ENCODE data around the gene SULT1A3. TPM values are rescaled to one million over a fixed set of nuclear protein-coding genes. Genes with fewer than 3 reads are reported as not detected.

SULT1A3 gene
- total RNA-seq, 1 donor from 2014 or later: 2.2 TPM

Other genes starting within 250 kb of the SULT1A3 start
- 61.2 and 72.2 TPM in 2 replicates for gene TMEM219, start 237.2 kb upstream of the SULT1A3 start, total RNA-seq
- gene TAOK2, start 225.4 kb upstream of the SULT1A3 start, total RNA-seq: 61.2 and 86.1 TPM in 2 replicates
- 3.6 and 4.1 TPM in 2 replicates for gene HIRIP3, start 203.6 kb upstream of the SULT1A3 start, total RNA-seq
- 14.4 and 15.7 TPM in 2 replicates for gene INO80E, start 203.0 kb upstream of the SULT1A3 start, total RNA-seq
- gene DOC2A, start 188.2 kb upstream of the SULT1A3 start, total RNA-seq: under 0.01 and 0.20 TPM in 2 replicates
- gene C16orf92, start 176.1 kb upstream of the SULT1A3 start, total RNA-seq: not detected in 2 replicates
- not detected in 2 replicates for gene TLCD3B, start 168.0 kb upstream of the SULT1A3 start, total RNA-seq
- gene ALDOA, start 133.5 kb upstream of the SULT1A3 start, total RNA-seq: 319 and 337 TPM in 2 replicates
- gene PPP4C, start 123.3 kb upstream of the SULT1A3 start, total RNA-seq: 174 and 199 TPM in 2 replicates
- under 0.01 TPM in 2 replicates for gene TBX6, start 107.3 kb upstream of the SULT1A3 start, total RNA-seq
- 14.4 and 29.4 TPM in 2 replicates for gene YPEL3, start 103.0 kb upstream of the SULT1A3 start, total RNA-seq
- gene GDPD3, start 85.7 kb upstream of the SULT1A3 start, total RNA-seq: 0.22 and 1.4 TPM in 2 replicates
- 30.1 and 49.0 TPM in 2 replicates for gene MAPK3, start 76.0 kb upstream of the SULT1A3 start, total RNA-seq
- 0.79 and 1.5 TPM in 2 replicates for gene CORO1A, start 15.7 kb upstream of the SULT1A3 start, total RNA-seq
- gene BOLA2B, start 5.6 kb upstream of the SULT1A3 start, total RNA-seq: 20.4 and 25.3 TPM in 2 replicates
- 35.9 and 44.2 TPM in 2 replicates for gene SLX1A, start 5.4 kb upstream of the SULT1A3 start, total RNA-seq
- gene NPIPB13, start 49.2 kb downstream of the SULT1A3 start, total RNA-seq: 0.22 and 0.60 TPM in 2 replicates
- gene CD2BP2, start 156.1 kb downstream of the SULT1A3 start, total RNA-seq: 31.6 and 31.9 TPM in 2 replicates
- gene TBC1D10B, start 171.2 kb downstream of the SULT1A3 start, total RNA-seq: 16.6 and 22.4 TPM in 2 replicates
- gene MYL11, start 175.5 kb downstream of the SULT1A3 start, total RNA-seq: not detected in 2 replicates
- gene SEPTIN1, start 183.3 kb downstream of the SULT1A3 start, total RNA-seq: 0.20 TPM in 1 of 2 replicates, not detected in the other
- gene ZNF48, start 196.2 kb downstream of the SULT1A3 start, total RNA-seq: 11.1 and 11.6 TPM in 2 replicates
- 8.3 and 10.5 TPM in 2 replicates for gene ZNF771, start 208.4 kb downstream of the SULT1A3 start, total RNA-seq
- gene DCTPP1, start 230.8 kb downstream of the SULT1A3 start, total RNA-seq: 54.8 and 57.5 TPM in 2 replicates
- gene SEPHS2, start 246.6 kb downstream of the SULT1A3 start, total RNA-seq: 11.8 and 17.9 TPM in 2 replicates

Data from lung microvascular endothelial cell (primary cell).